ENCODE data around the gene FBXO3. TPM values are rescaled to one million over a fixed set of nuclear protein-coding genes. Genes with fewer than 3 reads are reported as not detected.
"Not testable (repeated sequence)": the region's sequence is repeated elsewhere in the genome, so short reads cannot be mapped to it uniquely, and the experiment has no call there.

The FBXO3 gene
- total RNA-seq, 1 donor from 2014 or later: 42.1 TPM

DNA sequence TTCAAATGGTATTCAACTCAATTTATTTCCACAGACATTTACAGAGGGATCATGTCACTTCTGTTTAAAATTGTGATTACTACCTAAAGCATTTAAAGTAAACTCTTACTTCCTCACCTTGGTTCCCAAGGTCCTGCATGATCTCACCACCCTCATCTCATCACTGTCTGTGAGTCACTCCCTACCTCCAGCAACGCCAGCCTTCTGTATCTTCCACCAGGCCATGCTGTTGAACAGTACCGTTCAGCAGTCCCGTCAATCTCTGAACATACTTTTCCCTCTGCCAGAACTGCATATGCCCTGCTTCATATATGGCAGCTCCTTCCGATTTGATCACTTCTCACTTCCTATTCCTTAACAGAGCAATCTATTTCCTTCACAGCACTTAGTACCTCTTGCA lies 2.0 kb downstream of the FBXO3 start:
- no peak for DNase-seq (ENCODE audit: low spot score)

DNA sequence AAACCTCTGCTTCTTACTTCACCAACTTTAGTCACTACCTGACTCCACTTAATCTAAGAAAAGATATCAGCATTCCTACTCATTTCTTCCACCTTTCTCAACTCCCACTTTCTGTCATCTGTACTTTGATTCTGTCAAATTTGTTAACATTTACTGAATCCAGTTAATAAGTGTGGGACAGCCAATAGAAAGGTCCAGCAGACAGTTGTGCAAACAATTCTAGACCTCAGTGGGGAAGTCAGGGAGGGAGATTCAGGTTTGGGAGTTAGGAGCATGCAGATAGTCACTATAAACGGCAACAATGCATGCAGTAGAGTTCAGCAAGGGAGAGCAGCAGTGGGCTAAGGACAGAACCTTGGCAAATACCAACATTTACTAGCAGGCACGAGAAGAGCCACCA lies 4.1 kb downstream of the FBXO3 start:
- no peak for DNase-seq (ENCODE audit: low spot score)

DNA sequence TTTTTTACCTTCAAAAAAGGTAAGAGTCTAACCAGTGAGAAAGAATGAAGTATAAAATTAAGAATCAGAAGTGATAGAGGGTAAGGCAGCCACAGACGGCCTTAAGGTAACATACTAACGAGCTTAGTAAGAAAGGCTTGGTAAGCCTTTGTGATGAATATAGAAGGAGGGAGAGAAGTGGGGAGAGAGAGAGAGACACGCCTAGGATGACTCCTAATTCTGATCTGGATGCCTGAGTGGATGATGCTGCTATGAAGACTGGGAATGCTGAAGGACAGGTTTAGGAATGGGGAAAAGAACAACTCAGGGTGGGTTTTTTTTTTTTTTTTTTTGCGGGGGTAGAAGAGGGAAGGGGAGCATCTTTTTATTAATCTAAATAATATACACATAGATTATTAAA lies 4.8 kb downstream of the FBXO3 start:
- DNase-seq (ENCODE audit: low spot score): no peak

DNA sequence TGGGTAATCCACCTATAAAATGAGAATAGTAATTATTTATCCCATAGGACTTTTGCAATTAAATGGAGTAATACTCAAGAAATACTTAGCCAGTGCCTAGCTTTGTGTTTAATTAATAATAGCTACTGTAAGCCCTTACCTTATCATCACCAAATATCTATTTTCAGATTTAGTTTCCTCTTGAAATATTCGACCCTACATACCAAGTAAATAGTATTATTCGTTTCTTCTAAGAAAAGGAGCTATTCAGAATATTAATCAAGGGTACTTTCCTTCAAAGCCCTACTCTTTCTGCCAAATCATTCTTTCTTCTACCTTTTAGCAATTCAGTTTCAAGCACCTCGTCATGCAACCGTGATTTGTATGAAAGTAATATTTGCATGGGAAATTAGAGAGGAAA lies 6.7 kb downstream of the FBXO3 start:
- no peak for DNase-seq (ENCODE audit: low spot score)

DNA sequence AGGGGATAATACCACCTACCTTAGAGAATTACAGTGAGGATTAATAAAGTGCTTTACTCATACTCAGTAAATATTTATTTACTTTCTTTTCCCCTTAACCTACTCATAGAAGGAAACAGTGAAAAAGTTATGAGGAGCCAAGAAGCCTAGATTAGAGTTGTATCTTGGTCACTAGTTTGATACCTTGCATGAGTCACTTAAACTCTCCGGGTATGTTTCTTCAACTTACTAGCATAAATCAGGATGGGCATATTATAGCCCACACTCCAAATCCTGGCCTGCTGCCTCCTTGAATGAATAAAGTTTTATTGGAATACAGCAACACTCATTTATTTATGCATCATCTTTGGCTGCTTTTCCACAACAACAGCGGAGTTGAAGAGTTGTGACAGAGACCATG lies 8.2 kb downstream of the FBXO3 start:
- no peak for DNase-seq (ENCODE audit: low spot score)

DNA sequence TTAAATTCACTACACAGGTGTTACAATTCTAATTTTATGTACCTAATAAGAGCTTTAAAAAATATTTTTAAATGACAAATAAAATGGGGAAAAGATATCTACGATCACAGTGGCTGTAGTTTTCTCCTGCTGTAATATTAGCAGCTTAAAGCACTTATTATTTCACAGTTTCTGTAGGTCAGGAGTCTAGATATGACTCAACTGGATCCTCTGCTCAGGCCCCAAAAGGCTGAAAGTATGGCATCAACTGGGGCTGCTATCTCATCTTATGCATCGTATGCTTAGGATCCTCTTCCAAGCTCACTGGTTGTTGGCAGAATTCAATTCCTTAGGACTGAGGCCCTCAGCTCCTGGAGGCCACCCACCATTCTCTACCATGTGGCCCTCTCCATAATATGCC lies 12.8 kb downstream of the FBXO3 start:
- no peak for DNase-seq (ENCODE audit: low spot score)

DNA sequence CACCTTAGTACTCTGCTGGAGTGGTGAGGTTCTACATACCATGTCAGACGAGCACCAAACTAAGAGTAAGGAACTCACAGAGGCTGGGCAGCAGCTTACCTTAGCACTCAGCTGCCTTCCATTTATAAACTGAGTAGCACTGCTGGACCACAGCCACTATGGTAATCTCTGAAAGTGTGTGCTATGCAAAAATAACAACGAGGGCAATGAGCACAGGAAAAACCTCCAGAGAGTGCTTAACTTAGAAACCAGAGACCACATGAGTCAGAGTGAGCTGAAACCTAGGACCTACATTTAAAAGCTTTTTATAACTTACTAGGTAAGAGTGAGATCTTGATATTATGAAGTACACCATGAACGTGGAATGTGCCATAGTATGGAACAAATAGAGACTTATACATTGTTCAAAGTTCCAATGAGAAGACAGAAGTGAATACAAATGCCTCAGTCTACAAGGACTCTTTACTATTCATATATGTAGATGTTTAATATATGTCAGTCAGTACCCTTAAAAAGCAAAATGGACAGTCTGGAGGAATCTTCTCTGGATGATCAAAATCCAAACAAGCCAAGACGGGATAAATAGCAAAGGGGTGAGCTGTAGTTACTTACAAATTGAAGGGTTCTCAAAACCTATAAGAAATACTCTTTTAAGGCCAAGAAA lies 20.9 kb downstream of the FBXO3 start:
- no peak for DNase-seq (ENCODE audit: low spot score)

DNA sequence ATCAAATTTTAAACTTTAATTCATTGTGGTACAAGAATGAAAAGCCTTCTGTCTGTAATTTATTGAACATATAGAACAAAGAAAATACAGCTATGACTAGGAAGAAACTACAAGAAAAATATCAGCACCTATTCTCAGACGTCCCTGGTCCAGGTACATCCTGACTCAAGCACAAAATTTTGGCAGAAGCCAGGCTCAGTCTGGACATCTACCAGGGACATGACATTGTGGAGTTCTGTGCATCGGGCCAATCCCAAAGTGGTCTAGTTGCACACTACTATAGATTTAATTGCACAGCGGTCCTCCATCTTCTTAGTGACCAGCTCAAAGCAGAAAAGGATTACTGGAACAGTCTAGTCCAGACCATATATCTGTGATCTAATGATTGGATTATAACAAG lies 22.4 kb downstream of the FBXO3 start:
- DNase-seq (ENCODE audit: low spot score): no peak

DNA sequence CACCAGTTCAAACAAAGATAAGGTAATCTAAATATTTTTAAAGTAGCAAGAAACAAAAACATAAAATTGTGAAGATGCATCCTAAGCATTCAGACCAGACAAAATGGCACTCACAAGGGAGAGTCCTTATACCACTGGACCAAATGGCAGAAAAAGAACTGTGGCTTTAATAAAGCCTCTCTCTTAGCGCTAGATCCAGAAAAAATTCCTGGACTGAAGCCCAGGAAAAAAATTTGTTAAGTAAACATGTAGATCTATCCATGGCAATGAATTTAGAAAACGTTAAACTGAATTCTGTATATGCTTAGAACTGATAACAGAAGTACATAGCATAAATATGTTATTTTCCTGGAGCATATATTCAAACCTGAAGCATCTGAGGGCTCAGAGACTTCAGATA lies 26.3 kb downstream of the FBXO3 start:
- no peak for DNase-seq (ENCODE audit: low spot score)

DNA sequence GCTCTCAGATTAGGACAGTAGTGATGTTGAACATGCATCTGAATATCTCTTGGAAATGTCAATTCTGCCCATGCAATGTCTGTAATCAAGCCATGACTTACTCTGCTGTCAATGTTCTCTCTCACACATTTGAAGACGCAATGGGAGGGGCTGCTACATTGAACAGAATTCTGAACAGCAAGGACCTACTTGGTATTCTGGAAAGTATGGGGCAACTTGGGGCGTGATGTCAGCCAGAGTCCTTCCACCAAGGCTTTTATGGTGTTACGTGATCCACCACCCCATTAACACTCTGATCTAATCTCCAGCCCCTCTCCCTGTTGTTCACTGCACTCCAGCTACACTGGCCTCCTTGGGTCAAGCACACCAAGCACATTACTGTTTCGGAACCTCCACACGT lies 31.0 kb downstream of the FBXO3 start:
- no peak for DNase-seq (ENCODE audit: low spot score)

DNA sequence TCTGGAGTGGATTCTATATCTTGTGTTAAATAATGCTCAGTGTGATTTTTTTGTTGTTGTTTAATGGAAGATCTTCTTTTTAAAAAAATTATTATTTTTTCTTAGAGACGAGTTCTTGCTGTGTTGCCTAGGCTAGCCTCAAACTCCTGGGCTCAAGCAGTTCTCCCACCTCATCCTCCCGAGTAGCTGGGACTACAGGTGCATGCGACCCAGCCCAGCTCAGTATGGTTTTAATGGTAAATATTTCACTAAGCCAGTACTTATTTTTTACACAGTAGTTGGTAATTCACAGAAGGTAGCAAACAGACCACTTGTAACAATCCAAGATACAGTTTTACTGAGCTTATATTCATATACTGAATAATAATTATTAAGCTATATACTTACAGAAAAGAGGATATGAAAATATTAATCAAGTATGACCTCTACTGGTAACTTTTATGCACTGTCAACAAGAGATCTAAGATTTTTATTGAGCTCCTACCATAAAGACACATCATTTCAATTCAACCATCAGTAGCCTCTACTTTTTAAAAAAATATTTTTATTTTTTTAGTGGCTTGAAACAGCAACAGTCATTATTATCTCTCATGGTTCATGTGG lies 32.0 kb downstream of the FBXO3 start:
- no peak for DNase-seq (ENCODE audit: low spot score)

DNA sequence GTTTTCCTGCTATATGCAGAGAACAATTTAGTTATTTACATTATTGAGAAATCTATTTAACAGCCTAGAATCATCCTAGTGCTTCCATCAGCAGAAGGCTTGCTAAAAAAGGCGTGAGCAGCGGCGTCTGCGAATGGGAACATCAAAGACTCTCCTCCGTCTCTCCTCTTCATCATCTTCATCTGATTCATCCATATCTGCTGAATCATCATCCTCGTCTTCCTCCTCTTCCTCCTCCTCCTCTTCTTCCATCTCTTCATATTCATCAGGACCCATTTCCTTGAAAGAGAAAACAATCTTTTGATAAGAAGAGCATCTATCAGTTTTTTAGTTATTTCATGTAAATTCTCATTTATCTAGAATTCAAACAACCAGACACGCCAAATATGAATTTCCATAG lies 32.5 kb downstream of the FBXO3 start:
- DNase-seq (ENCODE audit: low spot score): no peak

DNA sequence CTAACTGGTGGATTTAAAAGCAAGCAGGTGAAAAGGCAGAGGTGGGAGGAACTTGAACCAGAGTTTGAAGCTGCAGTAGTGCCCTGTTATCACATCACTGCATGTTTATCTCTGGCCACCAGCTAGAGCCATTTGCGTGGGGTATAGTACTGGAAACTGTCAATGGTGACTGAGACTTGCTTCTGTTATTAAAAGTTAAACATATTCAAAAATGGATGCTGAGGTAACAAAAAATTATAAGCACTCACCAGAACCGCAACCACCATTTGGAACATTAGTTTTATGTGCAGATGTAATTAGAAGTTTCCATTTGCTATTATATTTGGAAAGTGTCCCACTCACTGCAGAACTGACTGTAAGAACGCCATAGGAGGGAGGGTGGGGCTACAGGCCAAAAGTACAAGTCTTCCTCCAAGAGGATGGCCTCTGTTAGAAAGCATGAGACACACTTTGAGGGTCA lies 36.9 kb downstream of the FBXO3 start:
- DNase-seq (ENCODE audit: low spot score): no peak

DNA sequence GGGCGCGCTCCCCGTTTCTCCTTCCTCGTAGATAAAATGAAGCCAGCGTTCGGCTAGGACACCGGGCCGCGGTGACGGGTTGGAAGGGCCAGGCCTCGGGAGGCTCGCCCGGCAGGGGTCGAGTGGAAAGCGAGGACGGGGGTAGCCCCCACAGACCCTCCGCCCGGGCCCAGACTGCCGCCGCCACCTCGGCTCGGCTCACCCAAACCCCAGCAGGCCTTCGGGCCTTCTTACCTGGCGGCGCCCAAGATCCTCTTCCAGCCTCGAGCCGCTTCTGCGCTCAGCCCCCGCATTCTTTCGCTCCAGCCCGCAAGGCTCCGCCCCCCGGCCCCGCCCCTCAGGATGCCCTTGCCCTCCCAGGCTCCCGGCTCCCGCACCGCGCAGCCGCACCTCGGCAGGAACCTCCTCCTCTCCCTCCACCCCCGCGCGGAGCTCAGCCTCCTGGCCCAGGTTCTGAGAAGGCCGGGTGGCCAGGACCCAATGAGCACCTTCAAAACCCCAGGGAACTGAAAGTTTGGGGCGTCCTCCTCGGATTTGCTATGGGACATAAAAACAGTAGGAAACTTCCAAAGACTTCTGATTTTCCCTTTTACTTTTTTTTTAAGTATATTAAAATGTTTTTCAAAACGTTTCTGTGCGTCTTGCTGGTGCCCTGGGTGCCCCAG lies 38.0 kb downstream of the FBXO3 start, which contains the start of gene CD59:
TSS of gene CD59 (minus strand) at position 276 of the 665 bp plus-strand sequence. CDS start 13,978 bp downstream, outside the sequence.
- DNase-seq (ENCODE audit: low spot score): peak; percentile 95

DNA sequence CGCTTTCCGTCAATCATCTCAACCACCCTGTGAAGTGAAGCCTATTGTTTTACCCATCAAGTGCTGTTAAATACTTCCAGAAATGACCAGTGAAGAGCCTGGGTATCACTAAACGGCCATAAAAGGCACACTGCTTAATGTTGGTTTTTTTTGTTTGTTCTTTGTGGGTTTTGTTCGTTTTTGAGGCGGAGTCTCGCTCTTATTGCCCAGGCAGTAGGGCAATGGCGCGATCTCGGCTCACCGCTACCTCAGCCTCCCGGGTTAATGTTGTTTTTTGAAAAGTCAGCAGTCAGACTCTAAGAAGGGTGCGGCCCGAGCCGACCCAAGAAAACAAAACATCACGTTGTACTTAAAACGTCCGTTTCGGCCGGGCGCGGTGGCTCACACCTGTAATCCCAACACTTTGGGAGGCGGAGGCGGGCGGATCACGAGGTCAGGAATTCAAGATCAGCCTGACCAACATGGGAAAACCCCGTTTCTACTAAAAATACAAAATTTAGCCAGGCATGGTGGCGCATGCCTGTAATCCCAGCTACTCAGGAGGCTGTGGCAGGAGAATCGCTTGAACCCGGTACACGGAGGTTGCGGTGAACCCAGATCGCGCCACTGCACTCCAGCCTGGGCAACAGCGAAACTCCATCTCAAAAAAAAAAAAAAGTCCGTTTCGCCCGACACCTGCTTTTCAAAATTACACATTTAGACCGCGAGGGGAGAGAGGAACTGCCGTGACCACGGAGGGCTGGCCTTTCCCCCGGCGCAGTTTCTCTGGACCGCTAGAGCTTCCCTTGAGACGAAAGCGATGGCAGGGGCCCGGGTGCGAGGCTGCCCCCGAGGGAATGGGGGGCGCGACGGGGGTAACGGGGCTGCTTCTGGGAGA lies 38.8 kb downstream of the FBXO3 start:
- DNase-seq (ENCODE audit: low spot score): no peak

DNA sequence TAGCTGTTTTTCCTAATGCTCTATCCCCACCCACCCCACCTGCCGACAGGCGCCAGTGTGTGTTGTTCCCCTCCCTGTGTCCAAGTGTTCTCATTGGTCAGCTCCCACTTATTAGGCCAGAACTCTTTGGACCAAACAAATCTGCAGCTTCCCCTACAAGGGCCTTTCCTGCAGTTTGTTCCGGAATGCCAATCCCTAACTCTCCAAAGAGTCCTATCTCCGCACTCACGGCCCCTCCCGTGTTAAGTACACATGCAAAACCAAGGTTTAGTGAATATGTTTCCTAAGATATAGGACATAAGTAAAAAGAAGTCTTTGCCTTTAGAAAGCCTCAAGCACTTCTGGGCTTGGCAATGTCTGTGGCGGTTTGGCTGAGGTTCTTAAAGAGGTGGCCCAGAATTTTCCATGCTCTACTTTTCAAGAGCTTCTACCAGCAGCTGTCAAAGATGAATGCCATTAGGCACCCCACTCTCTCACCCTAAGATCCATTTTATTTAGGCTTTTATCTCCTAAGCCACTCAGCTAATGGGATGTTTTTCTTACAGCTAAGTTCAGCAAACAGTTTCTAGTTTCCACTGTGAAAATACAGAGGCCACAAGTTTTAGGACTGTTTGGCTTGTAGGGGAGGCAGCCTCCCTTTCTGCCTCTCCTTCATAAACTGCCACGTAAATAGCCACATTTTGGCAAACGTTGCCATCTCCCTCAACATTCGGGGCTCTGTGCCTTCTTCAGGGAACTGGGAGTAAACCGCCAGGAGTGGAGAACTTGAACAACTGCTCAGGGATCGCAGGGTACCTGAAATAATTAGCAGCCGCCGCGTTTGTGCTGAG lies 39.7 kb downstream of the FBXO3 start:
- no peak for DNase-seq (ENCODE audit: low spot score)

DNA sequence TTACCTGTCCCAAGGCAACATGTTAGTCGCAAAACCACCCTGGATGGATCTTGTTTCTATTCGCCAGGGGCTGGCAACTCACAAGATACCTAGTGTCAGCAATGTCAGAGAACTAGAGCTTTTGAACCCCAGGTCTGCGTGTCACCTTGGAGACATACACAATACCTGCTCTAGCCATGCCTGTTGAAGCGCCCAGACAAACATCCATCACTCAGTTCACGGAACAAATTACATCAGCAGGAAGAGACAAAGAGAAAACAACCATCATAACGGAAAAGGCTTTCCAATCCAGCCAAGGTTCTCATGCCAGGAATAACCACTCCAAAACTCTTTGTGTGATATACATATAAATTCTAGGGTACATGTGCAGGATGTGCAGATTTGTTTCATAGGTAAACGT lies 40.3 kb downstream of the FBXO3 start:
- no peak for DNase-seq (ENCODE audit: low spot score)

DNA sequence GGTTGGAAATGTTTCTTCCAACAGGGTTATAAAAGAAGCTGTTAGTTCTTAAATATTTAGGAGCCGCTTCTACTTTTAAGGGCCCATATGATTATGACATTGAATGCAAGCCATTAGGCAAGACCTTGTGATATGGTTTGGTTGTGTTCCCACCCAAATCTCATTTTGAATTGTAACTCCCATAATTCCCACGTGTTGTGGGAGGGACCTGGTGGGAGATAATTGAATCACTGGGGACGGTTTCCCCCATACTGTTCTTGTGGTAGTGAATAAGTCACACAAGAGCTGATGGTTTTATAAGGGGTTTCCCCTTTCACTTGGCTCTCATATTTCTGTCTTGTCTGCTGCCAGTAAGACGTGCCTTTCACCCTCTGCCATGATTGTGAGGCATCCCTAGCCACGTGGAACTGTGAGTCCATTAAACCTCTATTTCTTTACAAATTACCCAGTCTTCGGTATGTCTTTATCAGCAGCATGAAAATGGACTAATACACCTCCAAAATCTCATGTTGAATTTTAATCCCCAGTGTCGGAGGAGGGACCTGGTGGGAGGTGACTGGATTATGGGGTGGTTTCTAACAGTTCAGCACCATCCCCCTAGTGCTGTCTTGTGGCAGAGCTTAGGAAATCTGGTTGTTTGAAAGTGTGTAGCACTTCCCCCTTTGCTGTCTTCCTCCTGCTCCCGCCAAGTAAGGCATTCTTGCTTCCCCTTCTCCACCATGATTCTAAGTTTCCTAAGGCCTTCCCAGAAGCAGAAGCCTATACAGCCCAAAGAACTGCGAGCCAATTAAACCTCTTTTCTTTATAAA lies 42.4 kb downstream of the FBXO3 start:
- no peak for DNase-seq (ENCODE audit: low spot score)

DNA sequence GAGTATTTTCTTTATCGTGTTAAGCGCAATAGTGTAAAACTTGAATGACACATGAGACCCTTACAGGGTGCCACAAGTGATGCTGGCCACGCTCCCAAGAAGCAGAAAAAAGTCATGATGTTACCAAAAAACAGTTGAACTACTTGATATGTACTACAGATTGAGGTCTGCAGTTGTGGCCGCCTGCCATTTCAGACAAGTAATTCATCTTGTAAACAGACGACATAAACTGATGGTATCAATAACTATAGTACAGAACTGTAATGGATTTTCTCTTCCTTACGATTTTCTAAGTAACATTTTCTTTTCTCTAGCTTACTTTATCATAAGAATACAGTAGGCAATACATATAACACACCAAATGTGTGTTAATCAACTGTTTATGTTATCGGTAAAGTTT lies 43.6 kb downstream of the FBXO3 start:
- no peak for DNase-seq (ENCODE audit: low spot score)

DNA sequence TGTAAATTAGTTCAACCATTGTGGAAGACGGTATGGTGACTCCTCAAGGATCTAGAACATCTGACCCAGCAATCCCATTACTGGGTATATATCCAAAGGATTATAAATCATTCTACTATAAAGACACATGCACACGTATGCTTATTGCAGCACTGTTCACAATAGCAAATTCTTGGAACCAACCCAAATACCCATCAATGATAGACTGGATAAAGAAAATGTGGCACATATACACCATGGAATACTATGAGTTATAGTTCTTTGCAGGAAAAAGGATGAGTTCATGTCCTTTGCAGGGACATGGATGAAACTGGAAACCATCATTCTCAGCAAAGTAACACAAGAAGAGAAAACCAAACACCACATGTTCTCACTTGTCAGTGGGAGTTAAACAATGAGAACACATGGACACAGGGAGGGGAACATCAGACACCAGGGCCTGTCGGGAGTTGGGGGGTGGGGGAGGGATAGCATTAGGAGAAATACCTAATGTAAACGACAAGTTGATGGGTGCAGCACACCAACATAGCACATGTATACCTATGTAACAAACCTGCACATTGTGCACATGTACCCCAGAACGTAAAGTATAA lies 45.2 kb downstream of the FBXO3 start:
- not testable (repeated sequence) for DNase-seq (ENCODE audit: low spot score)
